Neural progenitor cell (in vitro differentiated cells): ENCODE data around the gene EMILIN2. TPM values are rescaled to one million over a fixed set of nuclear protein-coding genes. Genes with fewer than 3 reads are reported as not detected.

Experiments
- DNase-seq: peaks from one replicate; pipeline ENCODE4 v3.0.0-alpha.2; 2016; ENCODE audit warnings: low spot score
- H2AFZ ChIP-seq: fragments of 200-600 bp; sonication (generic); replicated peaks from 2 replicates; pipeline ENCODE4 v1.6.1; 2016; ENCODE audit warnings: antibody characterized with exemption
- H3F3A ChIP-seq: fragments of 200-600 bp; sonication (generic); 2 replicates; pipeline ENCODE4 v1.6.1; 2016; ENCODE audit warnings: antibody characterized with exemption, low read depth
- H3K27ac ChIP-seq: fragments of 200-600 bp; sonication (generic); 2 replicates; pipeline ENCODE4 v1.5.1; 2016; ENCODE audit warnings: mild to moderate bottlenecking
- H3K27me3 ChIP-seq: fragments of 200-600 bp; sonication (generic); 2 replicates; pipeline ENCODE4 v1.6.1; 2016; ENCODE audit warnings: mild to moderate bottlenecking, moderate library complexity
- H3K36me3 ChIP-seq: fragments of 200-600 bp; sonication (generic); 2 replicates; pipeline ENCODE4 v1.5.1; 2016
- H3K4me1 ChIP-seq: fragments of 200-600 bp; sonication (generic); 2 replicates; pipeline ENCODE4 v1.6.1; 2016; ENCODE audit warnings: mixed run types
- H3K4me2 ChIP-seq: fragments of 200-600 bp; sonication (generic); 2 replicates; pipeline ENCODE4 v1.6.1; 2016
- H3K4me3 ChIP-seq: fragments of 200-600 bp; sonication (generic); 2 replicates; pipeline ENCODE4 v1.5.1; 2016
- H3K79me2 ChIP-seq: fragments of 200-600 bp; sonication (generic); 2 replicates; pipeline ENCODE4 v1.6.1; 2016; ENCODE audit warnings: low read depth
- H3K9ac ChIP-seq: fragments of 200-600 bp; sonication (generic); 2 replicates; pipeline ENCODE4 v1.6.1; 2016
- H3K9me3 ChIP-seq: fragments of 200-600 bp; sonication (generic); 2 replicates; pipeline ENCODE4 v1.5.1; 2016; ENCODE audit warnings: low read depth
- H4K20me1 ChIP-seq: fragments of 200-600 bp; sonication (generic); 2 replicates; pipeline ENCODE4 v1.6.1; 2016; ENCODE audit warnings: low read depth
- H3K27ac Mint-ChIP-seq: 3 replicates; pipeline ENCODE4 v1.8.0; 2021; ENCODE audit warnings: mixed read lengths
- H3K27me3 Mint-ChIP-seq: 2 replicates; pipeline ENCODE4 v1.8.0; 2022; ENCODE audit warnings: low read depth, mild to moderate bottlenecking, inconsistent platforms, moderate library complexity, mixed read lengths; ENCODE audit not compliant: insufficient read depth
- H3K36me3 Mint-ChIP-seq: 3 replicates; pipeline ENCODE4 v1.8.0; 2021; ENCODE audit warnings: mixed read lengths
- H3K4me1 Mint-ChIP-seq: 3 replicates; pipeline ENCODE4 v1.8.0; 2021; ENCODE audit warnings: mixed read lengths
- H3K4me3 Mint-ChIP-seq: 3 replicates; pipeline ENCODE4 v1.8.0; 2021; ENCODE audit warnings: mild to moderate bottlenecking, moderate library complexity, mixed read lengths
- H3K9me3 Mint-ChIP-seq: 3 replicates; pipeline ENCODE4 v1.8.0; 2020; ENCODE audit warnings: mixed read lengths
- CTCF ChIP-seq: fragments of 200-600 bp; sonication (generic); IDR thresholded peaks from 2 replicates; pipeline ENCODE4 v1.5.1; 2017; ENCODE audit warnings: antibody characterized with exemption, mild to moderate bottlenecking
- EZH2 ChIP-seq: fragments of 200-600 bp; sonication (generic); IDR thresholded peaks from 2 replicates; pipeline ENCODE4 v1.6.1; 2017; ENCODE audit warnings: antibody characterized with exemption, mild to moderate bottlenecking, moderate library complexity
- EZH2phosphoT487 ChIP-seq: fragments of 200-600 bp; sonication (generic); IDR thresholded peaks from 2 replicates; pipeline ENCODE4 v1.6.1; 2017; ENCODE audit warnings: antibody characterized with exemption
- total RNA-seq: library from RNA; depleted of rRNA; stranded (reverse); fragments of >200 nt; gene quantifications from 2 replicates; pipeline ENCODE4 v1.2.3, GENCODE V29; 2015; ENCODE audit warnings: low replicate concordance

Gene EMILIN2
- total RNA-seq, 1 donor from 2014 or later = 2.2 TPM

- Mint-ChIP-seq H3K36me3 (no peaks in the 10 kb centered on the region), H3K4me1 (peaks cover 4% of the 10 kb centered on the region)
Observed at GRCh38 chr18:2824865-2825264, 21.9 kb upstream of the EMILIN2 start.

GRCh38 chr18:2825613-2826175 is 21.1 kb upstream of the EMILIN2 start:
- Histone ChIP-seq H3K9ac (no peak overlapping the region), H3K36me3 (no peaks in the 10 kb centered on the region), H3K79me2 (no peaks in the 10 kb centered on the region), H3K27ac (no peak overlapping the region), H3K9me3 (no peaks in the 10 kb centered on the region), H4K20me1 (no peaks in the 10 kb centered on the region), H2AFZ (no peak overlapping the region), H3K4me3 (no peak overlapping the region), H3K27me3 (no peaks in the 10 kb centered on the region), H3K4me2 (no peak overlapping the region), H3F3A (no peaks in the 10 kb centered on the region), H3K4me1 (no peaks in the 10 kb centered on the region)
- no peak overlapping the region for H3K4me3 Mint-ChIP-seq
- DNase-seq = no peak
- no peaks in the 10 kb centered on the region for H3K36me3 Mint-ChIP-seq
- H3K4me1 Mint-ChIP-seq = peaks cover 4% of the 10 kb centered on the region
- peaks cover 7% of the 10 kb centered on the region for H3K27me3 Mint-ChIP-seq
- H3K9me3 Mint-ChIP-seq = no peaks in the 10 kb centered on the region
- no peak overlapping the region for H3K27ac Mint-ChIP-seq
- no peak for TF ChIP-seq CTCF
- no peak for TF ChIP-seq EZH2phosphoT487
- no peak for TF ChIP-seq EZH2

More at GRCh38 chr18:2824865-2825264, 21.9 kb upstream of the EMILIN2 start:
- DNase-seq = no peak
- no peaks in the 10 kb centered on the region for H3K9me3 Mint-ChIP-seq
- H3K4me1 ChIP-seq = no peaks in the 10 kb centered on the region
- no peaks in the 10 kb centered on the region for H3F3A ChIP-seq
- no peaks in the 10 kb centered on the region for H4K20me1 ChIP-seq
- TF ChIP-seq EZH2 (no peak), EZH2phosphoT487 (no peak), CTCF (no peak)
- H3K27ac Mint-ChIP-seq = no peak overlapping the region
- H3K27me3 ChIP-seq = no peaks in the 10 kb centered on the region
- no peaks in the 10 kb centered on the region for H3K9me3 ChIP-seq
- H2AFZ ChIP-seq = no peak overlapping the region
- H3K4me3 Mint-ChIP-seq = no peak overlapping the region
- H3K4me3 ChIP-seq = no peak overlapping the region
- no peak overlapping the region for H3K27ac ChIP-seq
- H3K79me2 ChIP-seq = no peaks in the 10 kb centered on the region
- H3K9ac ChIP-seq = no peak overlapping the region
- H3K4me2 ChIP-seq = no peak overlapping the region
- H3K36me3 ChIP-seq = no peaks in the 10 kb centered on the region
- H3K27me3 Mint-ChIP-seq = peaks cover 7% of the 10 kb centered on the region

DNA sequence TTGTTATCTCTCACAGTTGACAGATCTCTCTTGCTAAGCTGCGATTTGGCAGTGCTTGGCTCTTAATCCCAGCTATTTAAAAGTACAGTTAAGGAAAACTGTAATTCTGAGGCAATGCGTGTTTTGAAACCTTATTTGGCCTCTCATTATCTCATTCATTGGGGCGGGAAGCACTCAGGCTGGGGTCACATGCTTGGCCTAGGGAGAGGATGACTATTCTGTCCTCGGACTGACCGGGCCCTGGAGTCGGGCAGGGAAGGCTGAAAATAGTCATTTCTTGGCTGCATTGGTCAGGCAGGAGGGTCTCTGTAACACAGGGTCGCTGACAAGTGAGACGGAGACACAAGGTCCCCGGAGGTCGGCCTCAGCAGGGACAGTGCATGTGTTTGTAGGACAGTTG is 20.2 kb upstream of the EMILIN2 start:
- no peak overlapping the region for H3K4me3 Mint-ChIP-seq
- no peaks in the 10 kb centered on the region for H3F3A ChIP-seq
- no peaks in the 10 kb centered on the region for H3K36me3 Mint-ChIP-seq
- H3K27ac Mint-ChIP-seq = no peak overlapping the region
- peaks cover 4% of the 10 kb centered on the region for H3K4me1 Mint-ChIP-seq
- H3K27me3 ChIP-seq = no peaks in the 10 kb centered on the region
- DNase-seq = no peak
- no peak overlapping the region for H3K4me2 ChIP-seq
- H3K9ac ChIP-seq = no peak overlapping the region
- no peaks in the 10 kb centered on the region for H3K9me3 ChIP-seq
- H4K20me1 ChIP-seq = no peaks in the 10 kb centered on the region
- no peaks in the 10 kb centered on the region for H3K9me3 Mint-ChIP-seq
- H3K36me3 ChIP-seq = no peaks in the 10 kb centered on the region
- no peak overlapping the region for H2AFZ ChIP-seq
- no peak overlapping the region for H3K27ac ChIP-seq
- no peak overlapping the region for H3K4me3 ChIP-seq
- H3K4me1 ChIP-seq = no peaks in the 10 kb centered on the region
- H3K27me3 Mint-ChIP-seq = peaks cover 6% of the 10 kb centered on the region
- H3K79me2 ChIP-seq = no peaks in the 10 kb centered on the region
- no peak for TF ChIP-seq CTCF
- no peak for TF ChIP-seq EZH2phosphoT487
- no peak for TF ChIP-seq EZH2
